PC-3 (cell line): ENCODE results near the gene MAP2K7. TPM values are rescaled to one million over a fixed set of nuclear protein-coding genes. Genes with fewer than 3 reads are reported as not detected.

Source experiments
- ATAC-seq: fragments of 200-7000 bp; cut with Tn5 transposase; 2 replicates; pipeline ENCODE4 v1.9.1; 2020; ENCODE audit warnings: mild to moderate bottlenecking, moderate library complexity
- BruUV-seq: library from RNA; stranded (reverse); fragments of 400-500 nt; replicated peaks from 2 replicates; lab custom pipeline; 2021; lab: Mats Ljungman, UMichigan
- CTCF ChIA-PET: fragments of 300-600 bp; sonication (Branson Sonifier 250); formaldehyde crosslinking; loops from one replicate; lab custom pipeline; 2022; ENCODE audit warnings: antibody characterized with exemption; lab: Charles Lee
- POLR2A ChIA-PET: fragments of 300-600 bp; sonication (Branson Sonifier 250); formaldehyde crosslinking; loops from one replicate; lab custom pipeline; 2022; ENCODE audit warnings: antibody characterized with exemption; ENCODE audit not compliant: unreplicated experiment; lab: Charles Lee
- DNase-seq: peaks from one replicate; pipeline ENCODE4 v3.0.0-alpha.2; 2015
- H2AFZ ChIP-seq: fragments of 300-600 bp; sonication (generic); 2 replicates; pipeline ENCODE4 v1.6.0; 2016; ENCODE audit warnings: antibody characterized with exemption, low read length
- H3F3A ChIP-seq: fragments of 300-600 bp; sonication (generic); one replicate; pipeline ENCODE4 v1.6.0; 2017; ENCODE audit warnings: antibody characterized with exemption, low read length, control low read depth, mild to moderate bottlenecking; ENCODE audit not compliant: unreplicated experiment
- H3K27ac ChIP-seq: fragments of 300-600 bp; sonication (generic); 2 replicates; pipeline ENCODE4 v1.5.1; 2016; ENCODE audit warnings: mild to moderate bottlenecking, low read length
- H3K27me3 ChIP-seq: fragments of 300-600 bp; sonication (generic); 2 replicates; pipeline ENCODE4 v1.6.1; 2016; ENCODE audit warnings: low read length, mixed read lengths
- H3K36me3 ChIP-seq: fragments of 300-600 bp; sonication (generic); 2 replicates; pipeline ENCODE4 v1.6.1; 2016; ENCODE audit warnings: low read depth, mixed run types, low read length, mixed read lengths
- H3K4me1 ChIP-seq: fragments of 300-600 bp; sonication (generic); 2 replicates; pipeline ENCODE4 v1.5.1; 2016; ENCODE audit warnings: low read length; ENCODE audit not compliant: insufficient read depth
- H3K4me2 ChIP-seq: fragments of 300-600 bp; sonication (generic); 2 replicates; pipeline ENCODE4 v1.6.0; 2016; ENCODE audit warnings: low read length
- H3K4me3 ChIP-seq: fragments of 300-600 bp; sonication (generic); 2 replicates; pipeline ENCODE4 v1.5.1; 2016; ENCODE audit warnings: mild to moderate bottlenecking, low read length, mixed read lengths
- H3K79me2 ChIP-seq: fragments of 300-600 bp; sonication (generic); 2 replicates; pipeline ENCODE4 v1.6.1; 2017; ENCODE audit warnings: low read length, mixed read lengths
- H3K9ac ChIP-seq: fragments of 300-600 bp; sonication (generic); 2 replicates; pipeline ENCODE4 v1.6.0; 2016; ENCODE audit warnings: mild to moderate bottlenecking, low read length
- H3K9me2 ChIP-seq: fragments of 300-600 bp; sonication (generic); replicated peaks from 2 replicates; pipeline ENCODE4 v1.6.1; 2016; ENCODE audit warnings: mixed run types, low read length, mixed read lengths
- H3K9me3 ChIP-seq: fragments of 300-600 bp; sonication (generic); 2 replicates; pipeline ENCODE4 v1.6.1; 2016; ENCODE audit warnings: low read length, mixed read lengths
- H4K20me1 ChIP-seq: fragments of 300-600 bp; sonication (generic); 2 replicates; pipeline ENCODE4 v1.6.1; 2016; ENCODE audit warnings: low read length, mixed read lengths
- EZH2 ChIP-seq: fragments of 300-600 bp; sonication (generic); IDR thresholded peaks from one replicate; pipeline ENCODE4 v1.6.1; 2017; ENCODE audit warnings: antibody characterized with exemption, mild to moderate bottlenecking, low read length; ENCODE audit not compliant: unreplicated experiment
- EZH2phosphoT487 ChIP-seq: fragments of 300-600 bp; sonication (generic); IDR thresholded peaks from 2 replicates; pipeline ENCODE4 v1.6.1; 2018; ENCODE audit warnings: mild to moderate bottlenecking, antibody characterized with exemption, low read length, borderline replicate concordance
- intact Hi-C: fragments of 100-400 bp; cut with micrococcal nuclease; formaldehyde crosslinking; loops from 2 replicates; pipeline ENCODE4 v1.9.0; 2023
- total RNA-seq: library from RNA; depleted of rRNA; stranded (reverse); fragments of >200 nt; gene quantifications from 2 replicates; pipeline ENCODE4 v1.2.3, GENCODE V29; 2014
- TF ChIP-seq, protein P1 (sequence below): fragments of 300-600 bp; sonication (generic); conservative IDR thresholded peaks from 2 replicates; pipeline ENCODE4 v1.5.1; 2017; ENCODE audit warnings: antibody characterized with exemption, low read depth, mild to moderate bottlenecking, low read length

Gene MAP2K7
- total RNA-seq, 1 experiment from 2014 or later: 39.3 TPM

DNA sequence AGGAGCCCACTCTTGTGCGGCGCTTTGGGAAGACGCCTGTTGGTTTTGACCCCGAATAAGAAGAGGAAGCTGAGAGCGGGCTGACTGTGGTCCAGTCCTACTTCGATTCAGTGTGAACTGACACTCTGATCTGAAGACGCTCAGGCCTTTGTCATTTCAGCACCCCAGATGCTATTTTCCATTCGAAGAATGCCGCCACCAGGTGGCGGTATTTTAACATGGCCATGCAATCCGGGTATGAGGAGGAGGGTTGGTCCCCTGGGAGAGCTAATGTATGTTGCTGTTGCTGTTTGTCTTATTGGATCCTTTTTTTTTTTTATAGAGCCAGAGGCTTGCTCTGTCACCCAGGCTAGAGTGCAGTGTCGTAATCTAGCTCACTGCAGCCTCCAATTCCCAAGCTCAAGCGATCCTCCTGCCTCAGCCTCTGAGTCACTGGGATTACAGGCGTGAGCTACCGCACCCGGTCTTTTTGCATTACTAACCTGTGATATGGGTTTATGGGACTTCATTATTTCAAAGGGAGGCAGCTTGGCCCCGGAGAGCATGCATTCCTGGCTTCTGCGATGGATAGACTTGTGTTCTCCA, 40.6 kb downstream of the MAP2K7 start:
- Histone ChIP-seq H3K4me2 (peak overlapping the region; percentile 89), H3F3A (no peaks in the 10 kb centered on the region), H3K9me2 (no peaks in the 10 kb centered on the region), H2AFZ (peak overlapping the region; percentile 70), H4K20me1 (peaks cover 9% of the 10 kb centered on the region; the same call in 1 of the 2 replicates), H3K27me3 (no peaks in the 10 kb centered on the region), H3K79me2 (peaks cover 51% of the 10 kb centered on the region), H3K9ac (peak overlapping the region; percentile 74), H3K9me3 (no peaks in the 10 kb centered on the region), H3K36me3 (peaks cover 12% of the 10 kb centered on the region), H3K27ac (peak overlapping the region; percentile 69), H3K4me3 (peak overlapping the region; percentile 70), H3K4me1 (peaks cover 14% of the 10 kb centered on the region)
- DNase-seq: peak; percentile 97
- ATAC-seq: peak; percentile 57
- TF ChIP-seq EZH2phosphoT487: no peak
- TF ChIP-seq, protein P1, sequence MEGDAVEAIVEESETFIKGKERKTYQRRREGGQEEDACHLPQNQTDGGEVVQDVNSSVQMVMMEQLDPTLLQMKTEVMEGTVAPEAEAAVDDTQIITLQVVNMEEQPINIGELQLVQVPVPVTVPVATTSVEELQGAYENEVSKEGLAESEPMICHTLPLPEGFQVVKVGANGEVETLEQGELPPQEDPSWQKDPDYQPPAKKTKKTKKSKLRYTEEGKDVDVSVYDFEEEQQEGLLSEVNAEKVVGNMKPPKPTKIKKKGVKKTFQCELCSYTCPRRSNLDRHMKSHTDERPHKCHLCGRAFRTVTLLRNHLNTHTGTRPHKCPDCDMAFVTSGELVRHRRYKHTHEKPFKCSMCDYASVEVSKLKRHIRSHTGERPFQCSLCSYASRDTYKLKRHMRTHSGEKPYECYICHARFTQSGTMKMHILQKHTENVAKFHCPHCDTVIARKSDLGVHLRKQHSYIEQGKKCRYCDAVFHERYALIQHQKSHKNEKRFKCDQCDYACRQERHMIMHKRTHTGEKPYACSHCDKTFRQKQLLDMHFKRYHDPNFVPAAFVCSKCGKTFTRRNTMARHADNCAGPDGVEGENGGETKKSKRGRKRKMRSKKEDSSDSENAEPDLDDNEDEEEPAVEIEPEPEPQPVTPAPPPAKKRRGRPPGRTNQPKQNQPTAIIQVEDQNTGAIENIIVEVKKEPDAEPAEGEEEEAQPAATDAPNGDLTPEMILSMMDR: peak; percentile 98
- TSS peak; percentile 90 for BruUV-seq
- ChIA-PET POLR2A (interaction anchor here (0.6 to 1.4 kb wide), 7 partner anchors 14 to 569 kb away, joined by 3 to 47 read pairs (median 8); partner anchors contain the start of gene ZNF414), CTCF (interaction anchor here (0.6 to 1.7 kb wide), 8 partner anchors 16 to 171 kb away, joined by 3 to 20 read pairs (median 7); partner anchors contain the start of gene SNAPC2)
- intact Hi-C loops: loop anchor here (1.0 to 5.0 kb wide), 3 partner anchors 43 to 309 kb away; no protein-coding TSS in a partner anchor

DNA sequence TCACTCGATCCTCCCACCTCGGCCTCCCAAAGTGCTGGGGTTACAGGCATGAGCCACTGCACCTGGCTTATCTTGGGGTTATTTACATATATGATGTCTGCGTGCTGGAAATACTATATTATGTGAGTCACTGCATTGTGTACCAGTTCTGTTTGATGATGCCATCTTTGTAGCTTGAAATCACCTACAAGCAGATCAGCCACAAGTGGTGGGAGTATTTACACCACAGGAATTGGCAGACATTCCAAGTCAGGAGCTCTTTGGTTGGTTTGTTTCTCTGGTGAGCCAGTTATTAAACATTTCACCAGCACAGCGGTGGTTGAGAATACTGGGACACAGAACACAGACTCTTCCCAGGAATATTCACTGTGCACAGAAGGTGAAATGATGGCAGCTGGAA, 44.3 kb downstream of the MAP2K7 start:
- intact Hi-C loops: no loop called here
- H3K4me3 ChIP-seq: no peak overlapping the region
- H3K9ac ChIP-seq: no peak overlapping the region
- H3F3A ChIP-seq: no peaks in the 10 kb centered on the region
- no peak for TF ChIP-seq EZH2phosphoT487
- H3K79me2 ChIP-seq: peaks cover 17% of the 10 kb centered on the region
- peak; percentile 72 for DNase-seq
- CTCF ChIA-PET: no interaction called here
- no peaks in the 10 kb centered on the region for H3K27me3 ChIP-seq
- POLR2A ChIA-PET: no interaction called here
- no peaks in the 10 kb centered on the region for H3K9me2 ChIP-seq
- H3K4me1 ChIP-seq: peaks cover 7% of the 10 kb centered on the region
- ATAC-seq: no peak
- no peaks in the 10 kb centered on the region for H3K36me3 ChIP-seq
- no peak overlapping the region for H2AFZ ChIP-seq
- peaks cover 9% of the 10 kb centered on the region; the same call in 1 of the 2 replicates for H4K20me1 ChIP-seq
- no TSS peak for BruUV-seq
- H3K4me2 ChIP-seq: no peak overlapping the region
- no peaks in the 10 kb centered on the region for H3K9me3 ChIP-seq
- H3K27ac ChIP-seq: no peak overlapping the region

DNA sequence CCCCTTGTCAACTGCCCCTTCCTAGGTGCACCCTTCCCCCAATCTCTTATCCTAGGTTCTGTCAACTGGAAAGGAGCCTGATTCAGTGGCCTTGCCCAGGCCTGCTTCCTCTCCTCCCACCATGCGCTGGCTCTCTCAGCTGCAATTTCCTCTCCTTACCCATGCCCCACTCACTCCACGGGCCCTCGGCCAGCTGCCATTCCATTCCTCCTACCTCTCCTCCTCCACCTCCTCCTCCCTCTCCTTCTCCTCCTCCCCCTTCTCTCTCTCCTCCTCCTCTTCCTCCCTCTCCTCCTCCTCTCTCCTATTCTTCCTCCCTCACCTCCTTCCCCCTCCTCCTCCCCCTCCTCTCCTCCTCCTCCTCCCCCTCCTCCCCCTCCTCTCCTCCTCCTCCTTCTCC, 49.4 kb downstream of the MAP2K7 start:
- no peak overlapping the region for H3K9ac ChIP-seq
- no peaks in the 10 kb centered on the region for H3K27me3 ChIP-seq
- H3F3A ChIP-seq: no peaks in the 10 kb centered on the region
- TF ChIP-seq EZH2phosphoT487: no peak
- TF ChIP-seq EZH2: no peak
- TF ChIP-seq, protein P1: no peak
- peaks cover 9% of the 10 kb centered on the region for H3K4me1 ChIP-seq
- H3K4me3 ChIP-seq: no peak overlapping the region
- H3K9me3 ChIP-seq: no peaks in the 10 kb centered on the region
- no TSS peak for BruUV-seq
- no peaks in the 10 kb centered on the region for H3K9me2 ChIP-seq
- peak; percentile 42 for ATAC-seq
- H2AFZ ChIP-seq: no peak overlapping the region
- H3K27ac ChIP-seq: no peak overlapping the region
- H3K79me2 ChIP-seq: no peaks in the 10 kb centered on the region
- H3K4me2 ChIP-seq: no peak overlapping the region
- H4K20me1 ChIP-seq: no peaks in the 10 kb centered on the region
- DNase-seq: peak; percentile 48
- intact Hi-C loops: no loop called here
- POLR2A ChIA-PET: no interaction called here
- CTCF ChIA-PET: no interaction called here
- H3K36me3 ChIP-seq: no peaks in the 10 kb centered on the region
